LHCN-M2 (cell line): ENCODE results near the gene CHM. TPM values are rescaled to one million over a fixed set of nuclear protein-coding genes. Genes with fewer than 3 reads are reported as not detected.

Source experiments
- DNase-seq: peaks from one replicate; pipeline ENCODE4 v3.0.0-alpha.2; 2012; ENCODE audit warnings: low read depth
- total RNA-seq: library from RNA; depleted of rRNA; stranded (reverse); fragments of >200 nt; gene quantifications from 2 replicates; pipeline ENCODE4 v1.2.3, GENCODE V29; 2014; rRNA removed

The CHM gene
- total RNA-seq, 1 experiment from 2014 or later = 22.2 TPM

GRCh38 chrX:85914431-85914830, 132.9 kb downstream of the CHM start:
- no peak for DNase-seq

- DNase-seq = no peak
Observed at GRCh38 chrX:85907316-85907715, 140.0 kb downstream of the CHM start.

- no peak for DNase-seq
Observed at GRCh38 chrX:85906399-85906798, 141.0 kb downstream of the CHM start.

GRCh38 chrX:85905851-85906250, 141.5 kb downstream of the CHM start:
- DNase-seq = no peak

- DNase-seq = peak; percentile 13
Observed at GRCh38 chrX:85903692-85904471, 143.5 kb downstream of the CHM start.

GRCh38 chrX:85897362-85898126, 149.8 kb downstream of the CHM start:
- no peak for DNase-seq

- DNase-seq = no peak
Observed at GRCh38 chrX:85882601-85883000, 164.8 kb downstream of the CHM start.

GRCh38 chrX:85870585-85870984, 176.8 kb downstream of the CHM start:
- DNase-seq = no peak

GRCh38 chrX:85865324-85865723, 182.0 kb downstream of the CHM start:
- DNase-seq = no peak

GRCh38 chrX:85859426-85859825, 187.9 kb downstream of the CHM start:
- DNase-seq = no peak

GRCh38 chrX:85851418-85851817, 195.9 kb downstream of the CHM start:
- peak; percentile 5 for DNase-seq

GRCh38 chrX:85836868-85837267, 210.5 kb downstream of the CHM start:
- DNase-seq = peak; percentile 36

- no peak for DNase-seq
Observed at GRCh38 chrX:85828771-85829170, 218.6 kb downstream of the CHM start.

GRCh38 chrX:85815203-85815751, 232.1 kb downstream of the CHM start:
- no peak for DNase-seq

Other genes with a start within 250 kb of the CHM start
- gene DACH2, start 100.9 kb upstream of the CHM start, total RNA-seq = not detected in 2 replicates